GM12864 (cell line): Measurements from ENCODE around the gene PLEKHH2.

ENCODE experiments used
- DNase-seq: peaks from one replicate; pipeline ENCODE4 v3.0.0-alpha.2; 2011; ENCODE audit warnings: low read depth
- H3K4me3 ChIP-seq: 2 replicates; pipeline ENCODE4 v1.5.1; 2011; ENCODE audit warnings: mild to moderate bottlenecking, low read depth, low read length, control low read depth
- CTCF ChIP-seq: IDR thresholded peaks from 2 replicates; pipeline ENCODE4 v1.5.1; 2011; ENCODE audit warnings: low read depth, mild to moderate bottlenecking, moderate library complexity, low read length, control low read depth, inconsistent platforms; ENCODE audit errors: missing control alignments

The PLEKHH2 gene

GRCh38 chr2:43777306-43777926 is 140.4 kb downstream of the PLEKHH2 start:
- DNase-seq = no peak
- no peak for TF ChIP-seq CTCF
- H3K4me3 ChIP-seq = no peak overlapping the region

GRCh38 chr2:43778233-43778632 is 141.2 kb downstream of the PLEKHH2 start:
- no peak overlapping the region for H3K4me3 ChIP-seq
- TF ChIP-seq CTCF = no peak
- no peak for DNase-seq

- no peak for TF ChIP-seq CTCF
- no peak for DNase-seq
- no peak overlapping the region for H3K4me3 ChIP-seq
Measured at GRCh38 chr2:43787895-43788294, 150.8 kb downstream of the PLEKHH2 start.

GRCh38 chr2:43788646-43789045 is 151.6 kb downstream of the PLEKHH2 start:
- H3K4me3 ChIP-seq = no peak overlapping the region
- TF ChIP-seq CTCF = no peak
- no peak for DNase-seq

- H3K4me3 ChIP-seq = no peak overlapping the region
- TF ChIP-seq CTCF = no peak
Measured at GRCh38 chr2:43790147-43790546, 153.1 kb downstream of the PLEKHH2 start.

GRCh38 chr2:43791035-43791765 is 154.1 kb downstream of the PLEKHH2 start:
- DNase-seq = no peak
- TF ChIP-seq CTCF = no peak
- no peak overlapping the region for H3K4me3 ChIP-seq

More at GRCh38 chr2:43790147-43790546, 153.1 kb downstream of the PLEKHH2 start:
- no peak for DNase-seq

- DNase-seq = no peak
- no peak overlapping the region for H3K4me3 ChIP-seq
- no peak for TF ChIP-seq CTCF
Measured at GRCh38 chr2:43792653-43793052, 155.6 kb downstream of the PLEKHH2 start.
